ENCODE data around the gene CAB39.

CAB39 gene

GRCh38 chr2:230787101-230787500 is 74.5 kb downstream of the CAB39 start:
- no peak for FAIRE-seq

DNA sequence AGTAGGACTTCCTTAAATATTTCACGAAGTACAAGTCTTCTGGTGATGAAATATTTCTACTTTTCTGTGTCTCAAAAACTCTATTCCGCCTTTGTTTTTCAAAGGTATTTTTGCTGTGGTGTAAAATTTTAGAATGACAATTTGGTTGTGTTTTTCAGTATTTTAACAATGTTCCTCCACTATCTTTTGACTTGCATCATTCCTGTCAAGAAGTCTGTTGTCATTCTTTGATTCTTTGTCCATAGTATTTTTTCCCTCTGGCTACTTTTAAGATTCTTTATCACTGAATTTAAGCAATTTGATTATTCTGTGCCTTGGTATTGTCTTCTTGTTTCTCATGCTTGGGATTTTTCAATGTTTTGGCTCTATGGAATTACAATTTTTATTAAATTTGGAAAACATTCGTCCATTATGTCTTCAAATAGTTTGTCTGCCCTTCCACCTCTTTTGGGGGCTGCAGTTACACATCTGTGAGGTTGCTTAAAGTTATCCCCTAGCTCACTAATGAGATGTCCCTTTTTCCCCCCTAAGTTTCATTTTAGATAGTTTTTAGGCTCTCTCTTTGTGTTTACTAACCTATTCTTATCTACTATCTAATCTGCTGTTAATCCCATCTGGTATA is 76.0 kb downstream of the CAB39 start:
- no peak for FAIRE-seq

GRCh38 chr2:230790981-230791380 is 78.3 kb downstream of the CAB39 start:
- no peak for FAIRE-seq

- no peak for FAIRE-seq
These were observed 81.1 kb downstream of the CAB39 start for GRCh38 chr2:230793572-230794359.

DNA sequence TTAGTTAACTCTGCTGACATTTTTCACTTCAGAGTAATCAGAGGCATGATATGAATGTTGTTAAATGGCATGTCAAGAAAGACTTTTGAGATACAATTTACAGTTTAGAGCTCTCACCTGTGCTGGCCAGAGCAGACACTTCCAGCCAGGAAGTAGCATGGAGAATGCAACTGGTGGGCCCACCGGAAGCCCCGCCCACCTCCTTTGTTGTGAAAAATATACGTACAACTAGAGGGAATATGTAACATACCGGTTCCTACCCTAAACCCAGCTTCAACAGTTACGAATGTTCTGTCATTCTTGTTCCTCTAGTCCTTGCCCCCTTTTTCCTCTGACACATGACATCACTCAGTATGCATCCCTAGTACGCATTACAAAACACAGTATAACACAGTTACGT is 81.9 kb downstream of the CAB39 start:
- no peak for FAIRE-seq

DNA sequence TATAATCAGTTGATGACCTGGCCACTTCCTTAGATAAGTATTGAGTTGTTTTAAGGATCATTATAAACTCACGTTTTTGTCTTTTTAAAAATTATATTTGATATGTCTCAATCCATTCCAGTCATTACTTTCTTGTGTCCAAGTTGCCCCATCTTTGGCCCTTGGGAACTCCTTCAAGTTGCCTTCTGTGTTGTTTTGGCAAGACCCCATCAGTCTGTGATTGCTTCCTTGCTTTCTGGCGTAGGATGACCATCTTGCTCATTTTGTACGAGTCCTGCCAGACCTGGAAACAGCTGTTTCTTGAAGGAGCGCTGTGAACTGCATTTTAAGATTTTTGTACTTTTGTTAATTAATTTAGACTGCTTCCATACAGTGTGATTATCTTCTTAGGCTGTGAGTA is 83.2 kb downstream of the CAB39 start:
- no peak for FAIRE-seq

DNA sequence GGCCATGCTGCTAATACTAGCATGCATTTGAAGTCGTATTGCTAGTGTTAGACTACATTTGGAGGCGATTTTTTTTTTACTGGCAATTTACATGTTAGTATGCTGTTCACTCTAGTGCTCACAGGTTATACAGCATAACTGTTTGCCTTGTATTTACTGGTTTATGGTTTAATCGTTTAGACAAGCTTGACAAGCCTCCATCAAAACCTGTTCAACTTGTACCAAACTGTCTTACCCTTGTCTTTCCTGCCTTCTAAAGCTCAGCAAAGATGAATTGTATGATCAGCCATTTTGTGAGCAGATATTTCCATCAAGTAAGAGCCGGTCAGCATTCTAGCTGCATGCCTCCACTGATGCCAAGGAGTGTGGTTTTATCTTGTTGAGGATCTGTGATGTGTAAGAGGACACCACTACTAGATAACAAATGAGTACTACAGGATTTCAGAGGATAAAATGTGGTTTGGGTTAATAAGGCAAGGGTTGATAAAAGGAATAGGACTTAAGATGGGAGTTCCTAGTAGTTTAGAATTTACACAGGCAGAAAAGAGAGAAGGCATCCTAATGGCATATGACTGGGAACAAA is 83.7 kb downstream of the CAB39 start:
- no peak for FAIRE-seq

DNA sequence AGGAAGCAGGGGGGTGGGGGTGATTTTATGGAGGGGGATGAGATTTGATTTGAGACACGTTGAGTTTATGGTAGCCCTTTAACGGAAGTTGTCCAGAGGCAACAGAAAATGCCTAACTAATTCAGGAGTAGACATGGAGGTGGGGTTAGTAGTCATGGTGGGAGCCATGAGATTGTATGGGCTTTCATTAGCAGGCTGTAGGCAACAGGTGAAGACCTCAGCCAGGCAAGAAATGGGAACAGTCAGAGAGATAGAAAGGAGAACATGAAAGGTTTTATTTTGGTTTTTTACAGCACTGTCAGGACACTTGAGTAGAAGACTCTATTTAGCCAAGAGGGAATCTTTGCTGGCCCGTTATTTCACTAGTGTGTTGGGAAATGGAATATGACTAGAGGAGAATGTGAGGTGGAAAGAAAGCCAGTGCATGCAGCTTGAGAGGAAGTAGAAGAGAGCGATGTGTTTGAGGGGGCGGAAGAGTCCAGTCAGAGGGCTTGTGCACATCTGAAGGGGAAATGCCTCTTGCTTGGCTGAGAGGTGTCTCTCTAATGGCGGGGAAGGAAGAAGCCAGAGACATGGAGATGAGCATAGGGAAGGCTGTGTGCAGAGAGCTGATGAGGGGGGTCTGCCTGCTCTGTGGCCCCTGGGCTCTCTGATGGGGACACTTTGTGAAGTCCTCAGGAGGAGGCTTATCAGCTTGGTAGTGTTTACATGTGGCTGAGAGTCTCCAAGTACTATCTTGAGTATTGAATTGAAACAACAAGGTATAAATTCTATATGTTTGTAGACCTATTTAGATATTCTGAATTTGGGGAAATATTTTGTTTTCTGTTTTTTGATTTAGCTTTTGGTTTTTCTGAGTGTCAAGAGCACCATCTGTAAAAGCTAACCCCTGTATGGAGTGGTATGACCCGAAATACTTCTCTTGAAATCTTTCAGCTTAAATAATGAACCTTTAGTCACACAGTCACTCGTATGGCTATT is 85.2 kb downstream of the CAB39 start:
- no peak for FAIRE-seq

GRCh38 chr2:230798769-230799399 is 86.2 kb downstream of the CAB39 start:
- FAIRE-seq, result peak; percentile 84

DNA sequence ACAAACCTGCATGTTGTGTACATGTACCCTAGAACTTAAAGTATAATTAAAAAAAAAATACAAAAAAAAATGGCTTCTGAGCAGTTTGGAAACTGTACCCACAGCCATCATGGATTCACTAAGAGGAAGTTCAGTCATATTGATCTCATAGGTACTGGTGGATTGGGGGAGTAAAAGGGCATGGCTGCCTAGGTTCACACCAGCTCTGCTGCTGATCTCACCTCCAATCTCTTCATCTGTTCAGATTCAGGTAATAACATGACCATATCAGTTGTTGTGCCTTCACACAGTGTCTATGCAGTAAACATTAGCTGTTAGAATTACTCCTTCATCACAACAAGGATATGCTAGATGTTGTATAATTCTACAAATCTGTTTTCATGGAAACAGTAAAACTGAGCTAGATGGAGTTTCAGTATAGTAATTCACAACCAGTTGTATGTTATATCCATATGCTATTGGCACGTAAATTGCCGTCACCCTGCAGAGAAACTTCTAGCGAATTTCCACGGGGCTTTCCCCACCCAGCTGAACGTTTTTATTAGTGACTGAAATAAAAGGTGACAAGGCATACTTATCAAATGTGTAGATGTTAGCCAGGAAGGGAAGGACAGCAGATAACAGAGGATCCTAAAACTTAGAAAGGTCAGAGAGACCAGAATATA is 92.8 kb downstream of the CAB39 start:
- no peak for FAIRE-seq

DNA sequence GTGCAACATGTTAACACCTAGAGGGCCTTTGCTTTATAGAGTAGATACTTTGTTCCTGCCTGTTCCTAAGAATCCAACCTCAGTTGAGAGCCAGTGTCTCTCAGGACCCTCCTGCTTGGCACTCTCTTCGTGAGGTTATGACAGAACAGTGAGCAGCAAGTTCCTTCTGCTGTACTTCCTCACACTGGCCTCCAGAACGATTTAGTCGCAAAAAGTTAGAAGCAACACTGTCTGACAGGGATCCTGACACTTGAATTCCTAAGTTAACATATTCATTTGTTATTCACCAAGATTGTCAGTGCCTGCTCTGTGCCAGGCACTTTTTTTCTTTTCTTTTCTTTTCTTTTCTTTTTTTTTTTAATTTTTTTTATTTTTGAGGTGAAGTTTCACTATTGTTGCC is 95.1 kb downstream of the CAB39 start:
- FAIRE-seq, result no peak

DNA sequence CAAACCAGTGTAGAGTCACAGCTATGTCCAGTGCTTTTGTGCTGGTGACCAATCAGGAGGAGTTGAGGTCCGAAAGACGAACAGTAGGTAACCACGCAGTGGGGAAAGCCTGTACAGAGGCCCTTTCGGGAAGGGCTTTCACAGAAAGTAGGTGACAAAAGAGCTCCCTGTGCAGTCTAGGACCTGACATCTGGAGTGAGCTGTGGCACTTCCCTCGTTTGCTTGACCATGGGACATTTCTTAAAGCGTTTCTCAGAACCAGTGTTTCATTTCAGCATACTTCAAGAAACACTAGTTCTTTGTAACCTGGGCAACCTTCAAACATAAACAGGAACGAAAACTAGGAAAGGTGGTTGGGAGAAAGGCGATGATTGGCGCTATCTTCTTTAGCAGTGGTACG is 96.4 kb downstream of the CAB39 start:
- FAIRE-seq, result no peak

DNA sequence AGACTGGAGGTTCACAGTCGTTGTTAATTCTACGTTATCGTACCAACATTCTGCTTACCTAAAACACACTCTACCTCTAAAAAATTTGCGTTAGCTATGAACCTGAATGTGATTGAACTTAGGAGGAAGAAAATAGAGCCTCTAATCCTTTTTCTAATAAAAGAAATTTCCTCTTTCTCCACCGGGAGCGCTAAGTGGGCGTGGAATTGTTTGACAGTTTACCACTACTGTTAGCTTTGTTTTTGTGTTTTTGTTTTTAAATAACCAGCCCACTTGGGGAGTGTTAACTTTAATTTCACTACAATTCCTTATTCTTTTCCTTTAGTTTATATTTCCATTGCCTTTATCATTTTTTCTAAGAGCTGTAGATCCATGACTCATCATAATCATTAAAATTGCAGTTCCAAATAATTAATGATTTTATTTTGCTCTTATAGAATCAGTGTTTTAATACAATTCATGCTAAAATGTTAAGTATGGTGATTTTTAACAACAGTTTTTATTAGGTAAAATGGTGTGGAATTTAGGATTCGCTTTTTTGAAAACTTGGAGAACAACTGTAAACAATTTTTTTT is 97.1 kb downstream of the CAB39 start:
- FAIRE-seq, result peak; percentile 53

DNA sequence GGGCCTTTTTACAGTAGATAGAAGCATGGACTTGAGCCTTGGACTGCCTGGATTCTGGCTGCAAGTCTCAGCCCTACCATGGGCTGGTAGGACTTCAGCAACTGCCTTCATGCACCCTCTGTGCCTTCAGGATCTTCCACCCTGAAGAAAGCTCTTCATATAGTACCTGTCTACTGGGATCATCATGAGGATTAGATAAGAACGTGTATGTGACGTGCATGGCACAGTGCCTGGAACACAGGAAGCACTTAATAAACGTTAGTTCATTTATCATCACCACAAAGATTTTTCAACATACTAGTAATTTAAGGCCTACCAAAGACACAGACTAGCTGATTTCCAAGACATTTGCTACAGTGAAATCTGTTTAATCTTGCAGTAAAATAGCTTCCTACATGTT is 98.9 kb downstream of the CAB39 start:
- no peak for FAIRE-seq

DNA sequence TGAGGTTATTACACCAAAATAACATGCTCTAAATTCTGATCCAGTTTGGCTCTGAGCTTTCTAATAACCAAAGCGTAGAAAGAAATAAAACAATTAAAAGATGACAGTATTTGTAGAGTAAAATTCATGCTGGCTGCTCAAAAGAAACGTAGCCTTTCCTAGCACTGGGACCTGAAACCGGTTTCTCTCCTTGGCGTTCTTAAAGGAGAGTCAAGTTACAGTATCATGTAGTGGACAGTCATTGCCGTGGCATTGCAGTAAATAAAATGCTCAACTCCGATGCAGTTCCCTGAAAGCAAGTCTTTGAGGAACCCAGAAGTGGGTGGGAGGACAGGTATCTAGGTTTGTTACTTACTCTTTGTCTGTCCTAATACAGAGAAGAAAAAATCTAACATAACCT is 99.4 kb downstream of the CAB39 start:
- no peak for FAIRE-seq

GRCh38 chr2:230814616-230815015 is 102.0 kb downstream of the CAB39 start:
- FAIRE-seq, result no peak

DNA sequence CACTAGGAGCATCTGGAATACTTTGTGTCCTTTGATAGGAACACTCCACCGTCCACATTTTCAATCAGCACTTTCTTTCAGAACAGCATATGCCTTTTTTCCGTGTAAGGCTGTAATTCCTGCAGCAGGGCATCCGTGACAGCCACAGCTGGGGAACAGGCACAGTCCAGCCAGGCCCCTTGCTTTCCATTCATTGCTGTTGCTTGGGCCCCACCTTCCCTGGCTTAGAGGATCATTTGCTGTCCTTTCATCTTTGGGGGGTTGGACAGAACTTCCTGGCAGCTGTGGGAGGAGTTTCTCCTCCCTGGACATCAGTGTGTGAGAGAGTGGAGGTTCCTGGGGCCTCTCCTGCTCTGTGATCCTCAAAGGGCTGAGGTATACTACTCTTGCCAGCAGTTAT is 102.4 kb downstream of the CAB39 start:
- no peak for FAIRE-seq

GRCh38 chr2:230816735-230817134 is 104.1 kb downstream of the CAB39 start:
- no peak for FAIRE-seq

GRCh38 chr2:230819433-230819832 is 106.8 kb downstream of the CAB39 start:
- FAIRE-seq, result no peak

- no peak for FAIRE-seq
These were observed 108.8 kb downstream of the CAB39 start for GRCh38 chr2:230821261-230821990.

DNA sequence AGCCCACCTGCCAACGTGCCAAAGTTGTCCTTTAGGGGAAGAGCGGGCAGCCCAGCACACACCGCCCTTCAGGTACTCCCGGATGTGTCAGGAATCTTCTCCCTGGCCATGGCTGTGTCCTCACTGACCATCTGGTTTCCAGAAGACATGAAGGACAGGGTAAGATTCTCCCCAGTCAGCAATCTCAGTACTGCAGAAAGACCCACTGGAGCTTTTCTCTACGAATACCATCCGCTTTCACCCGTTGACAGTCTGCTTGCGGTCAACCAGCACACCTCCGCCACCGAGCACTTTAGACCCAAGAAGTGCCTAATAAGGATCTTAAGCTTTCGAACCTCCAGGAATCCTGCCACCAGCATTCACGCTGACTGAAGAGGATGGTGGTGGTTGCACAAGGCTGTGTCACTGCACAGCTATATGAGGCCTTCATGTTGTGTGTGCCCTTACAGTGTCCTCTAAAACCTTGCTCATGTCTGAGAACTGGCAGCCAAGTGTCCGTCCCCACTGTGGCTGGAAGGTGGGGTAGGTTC is 109.4 kb downstream of the CAB39 start:
- no peak for FAIRE-seq

Data from A204.1 (cell line).